Muscle layer of duodenum (tissue), 2 donors: ENCODE data around the gene PEAK3.
A peak's percentile ranks its signal among the peaks of the same experiment; 100 is the strongest.

Experiments used
- H3K27ac ChIP-seq: one replicate; pipeline ENCODE4 v1.7.0; 2013; ENCODE audit warnings: mild to moderate bottlenecking, low read length
- H3K27me3 ChIP-seq: one replicate; pipeline ENCODE4 v1.7.0; 2013; ENCODE audit warnings: low read depth, mild to moderate bottlenecking, control low read depth, low read length
- H3K36me3 ChIP-seq, 2 donors: one replicate each; pipeline ENCODE4 v1.7.0; 2013; ENCODE audit warnings: low read length in 2 of 2, control low read depth in 1 of 2, mild to moderate bottlenecking in 1 of 2; ENCODE audit not compliant: insufficient read depth in 2 of 2, control insufficient read depth in 1 of 2
- H3K4me1 ChIP-seq, 2 donors: one replicate each; pipeline ENCODE4 v1.7.0; 2013; ENCODE audit warnings: low read length in 2 of 2, mild to moderate bottlenecking in 2 of 2, control low read depth in 1 of 2, moderate library complexity in 1 of 2; ENCODE audit not compliant: insufficient read depth in 2 of 2, control insufficient read depth in 1 of 2
- H3K4me3 ChIP-seq, 2 donors: one replicate each; pipeline ENCODE4 v1.7.0; 2013; ENCODE audit warnings: low read length in 2 of 2, low read depth in 1 of 2, mild to moderate bottlenecking in 1 of 2
- H3K9me3 ChIP-seq, 2 donors: one replicate each; pipeline ENCODE4 v1.7.0; 2013; ENCODE audit warnings: low read length in 2 of 2, control low read depth in 1 of 2, mild to moderate bottlenecking in 1 of 2; ENCODE audit not compliant: control insufficient read depth in 1 of 2
- donor health status: healthy.

The PEAK3 gene

GRCh38 chr19:2312820-2313501 is 31.0 kb upstream of the PEAK3 start:
- no peaks in the 10 kb centered on the region for H3K36me3 ChIP-seq
- peaks cover 4 to 5% of the 10 kb centered on the region in 2 donors for H3K9me3 ChIP-seq
- no peak overlapping the region for H3K4me3 ChIP-seq
- peaks cover 0 to 4% of the 10 kb centered on the region in 2 donors for H3K4me1 ChIP-seq
- H3K27me3 ChIP-seq, result peaks cover 6% of the 10 kb centered on the region
- no peak overlapping the region for H3K27ac ChIP-seq

DNA sequence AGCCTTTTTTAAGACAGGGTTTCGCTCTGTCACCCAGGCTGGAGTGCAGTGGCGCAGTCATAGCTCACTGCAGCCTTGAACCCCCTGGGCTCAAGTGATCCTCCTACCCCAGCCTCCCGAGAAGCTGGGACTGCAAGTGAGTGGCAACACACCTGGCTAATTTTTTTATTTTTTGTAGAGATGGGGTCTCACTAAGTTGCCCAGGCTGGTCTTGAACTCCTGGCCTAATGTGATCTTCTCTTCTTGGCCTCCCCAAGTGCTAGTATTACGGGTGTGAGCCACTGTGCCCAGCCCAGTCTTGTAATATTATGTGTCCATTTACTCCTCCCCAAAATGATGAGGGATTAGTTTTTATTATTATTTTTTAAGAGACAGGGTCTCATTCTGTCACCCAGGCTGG is 29.1 kb upstream of the PEAK3 start:
- H3K27ac ChIP-seq, result no peak overlapping the region
- no peak overlapping the region for H3K4me3 ChIP-seq
- H3K4me1 ChIP-seq, result peaks cover 0 to 8% of the 10 kb centered on the region in 2 donors
- peaks cover 4 to 5% of the 10 kb centered on the region in 2 donors for H3K9me3 ChIP-seq
- no peaks in the 10 kb centered on the region for H3K36me3 ChIP-seq
- peaks cover 22% of the 10 kb centered on the region for H3K27me3 ChIP-seq

DNA sequence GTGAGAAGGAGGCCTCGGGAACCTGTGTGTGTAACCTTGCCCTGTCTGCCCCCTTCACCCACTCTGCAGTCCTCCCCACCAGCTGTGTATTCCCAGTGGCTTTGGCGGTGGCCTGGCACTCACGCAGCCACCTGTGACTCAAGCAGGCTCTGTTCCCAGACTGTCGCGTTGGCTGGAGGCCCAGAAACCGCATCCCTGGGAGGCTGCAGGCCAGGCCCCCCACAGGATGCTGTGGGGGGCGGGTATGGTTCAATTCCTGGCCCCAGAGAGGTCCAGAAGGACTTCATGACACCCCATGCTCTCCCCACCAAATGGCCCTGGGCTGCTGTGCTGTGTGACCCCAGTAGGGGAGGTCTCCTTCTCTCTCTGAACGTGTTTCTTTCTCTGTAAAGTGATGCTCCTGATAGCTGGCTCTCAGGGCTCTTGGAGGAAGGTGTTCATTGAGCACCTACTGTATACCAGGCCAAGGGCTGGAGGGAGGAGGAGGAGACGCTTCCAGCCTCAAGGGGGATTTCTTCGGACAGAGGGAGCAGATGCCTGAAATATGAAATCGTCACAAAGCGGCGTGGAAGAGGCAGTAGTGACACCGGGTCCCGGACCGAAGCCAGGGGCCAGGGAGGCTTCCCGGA is 27.9 kb upstream of the PEAK3 start:
- peaks cover 0 to 8% of the 10 kb centered on the region in 2 donors for H3K4me1 ChIP-seq
- H3K27me3 ChIP-seq, result peaks cover 24% of the 10 kb centered on the region
- peaks cover 0 to under 1% of the 10 kb centered on the region in 2 donors for H3K9me3 ChIP-seq
- no peak overlapping the region for H3K27ac ChIP-seq
- no peak overlapping the region for H3K4me3 ChIP-seq
- H3K36me3 ChIP-seq, result no peaks in the 10 kb centered on the region

DNA sequence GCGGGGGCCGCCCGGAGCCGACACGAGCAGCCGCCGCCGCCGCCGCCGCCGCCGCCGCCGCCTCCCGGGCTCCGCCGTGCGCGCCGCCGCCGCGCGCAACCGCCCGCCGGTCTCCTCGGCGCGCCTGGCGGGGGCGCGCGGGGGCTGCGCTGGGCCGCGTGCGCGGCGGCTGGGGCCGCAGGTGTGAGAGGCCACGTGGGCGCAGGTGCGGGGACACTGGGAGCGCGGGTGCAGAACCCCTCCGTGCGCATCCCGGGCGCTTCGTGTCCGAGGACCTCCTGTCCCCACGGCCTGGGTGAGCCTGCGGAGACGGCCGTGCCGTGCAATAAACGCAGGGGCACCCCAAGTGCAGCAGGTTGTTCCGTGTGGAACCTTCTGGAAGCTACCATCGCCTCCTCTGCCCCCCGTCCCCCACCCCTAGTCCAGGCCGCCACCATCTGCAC is 26.2 kb upstream of the PEAK3 start, which contains the start of gene LINGO3:
Gene LINGO3 (minus strand): TSS at position 41 of the 443 bp plus-strand sequence. CDS start 16,378 bp downstream, outside the sequence.
- Histone ChIP-seq H3K36me3 (no peaks in the 10 kb centered on the region), H3K27me3 (peaks cover 24% of the 10 kb centered on the region), H3K9me3 (no peaks in the 10 kb centered on the region), H3K27ac (no peak within 1 kb of the TSS), H3K4me3 (no peak within 1 kb of the TSS), H3K4me1 (peaks cover 0 to 8% of the 10 kb centered on the region in 2 donors)

- no peak overlapping the region for H3K4me3 ChIP-seq
- H3K36me3 ChIP-seq, result no peaks in the 10 kb centered on the region
- no peak overlapping the region for H3K27ac ChIP-seq
- H3K4me1 ChIP-seq, result peaks cover 0 to 12% of the 10 kb centered on the region in 2 donors
- peaks cover 27% of the 10 kb centered on the region for H3K27me3 ChIP-seq
- H3K9me3 ChIP-seq, result no peaks in the 10 kb centered on the region
These were observed 25.6 kb upstream of the PEAK3 start for GRCh38 chr19:2307518-2308012.

DNA sequence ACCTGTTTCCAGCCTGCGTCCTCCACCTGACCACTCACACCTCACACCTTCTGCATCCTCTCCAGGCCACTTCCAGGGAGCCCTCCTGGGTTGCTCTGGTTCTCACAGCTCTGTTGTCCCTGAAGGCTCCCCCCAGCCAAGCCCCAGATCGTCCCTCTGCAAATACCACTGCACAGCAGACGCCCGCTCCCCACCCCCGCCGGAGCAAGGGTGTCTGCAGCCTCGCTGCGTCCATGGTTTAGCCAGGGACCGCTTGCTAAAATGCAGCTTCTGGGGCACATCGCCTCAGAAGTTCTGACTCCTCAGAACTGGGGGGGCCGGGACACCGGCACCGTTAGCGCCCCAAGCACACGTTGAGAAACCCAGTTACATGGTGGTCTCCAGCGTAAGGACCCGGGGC is 25.0 kb upstream of the PEAK3 start:
- no peaks in the 10 kb centered on the region for H3K36me3 ChIP-seq
- H3K4me3 ChIP-seq, result no peak overlapping the region
- H3K4me1 ChIP-seq, result peaks cover 0 to 16% of the 10 kb centered on the region in 2 donors
- no peak overlapping the region for H3K27ac ChIP-seq
- H3K27me3 ChIP-seq, result peaks cover 27% of the 10 kb centered on the region
- H3K9me3 ChIP-seq, result no peaks in the 10 kb centered on the region

GRCh38 chr19:2306281-2306806 is 24.4 kb upstream of the PEAK3 start:
- no peaks in the 10 kb centered on the region for H3K9me3 ChIP-seq
- no peaks in the 10 kb centered on the region for H3K36me3 ChIP-seq
- no peak overlapping the region for H3K4me3 ChIP-seq
- H3K4me1 ChIP-seq, result peaks cover 0 to 16% of the 10 kb centered on the region in 2 donors
- no peak overlapping the region for H3K27ac ChIP-seq
- H3K27me3 ChIP-seq, result peaks cover 27% of the 10 kb centered on the region

DNA sequence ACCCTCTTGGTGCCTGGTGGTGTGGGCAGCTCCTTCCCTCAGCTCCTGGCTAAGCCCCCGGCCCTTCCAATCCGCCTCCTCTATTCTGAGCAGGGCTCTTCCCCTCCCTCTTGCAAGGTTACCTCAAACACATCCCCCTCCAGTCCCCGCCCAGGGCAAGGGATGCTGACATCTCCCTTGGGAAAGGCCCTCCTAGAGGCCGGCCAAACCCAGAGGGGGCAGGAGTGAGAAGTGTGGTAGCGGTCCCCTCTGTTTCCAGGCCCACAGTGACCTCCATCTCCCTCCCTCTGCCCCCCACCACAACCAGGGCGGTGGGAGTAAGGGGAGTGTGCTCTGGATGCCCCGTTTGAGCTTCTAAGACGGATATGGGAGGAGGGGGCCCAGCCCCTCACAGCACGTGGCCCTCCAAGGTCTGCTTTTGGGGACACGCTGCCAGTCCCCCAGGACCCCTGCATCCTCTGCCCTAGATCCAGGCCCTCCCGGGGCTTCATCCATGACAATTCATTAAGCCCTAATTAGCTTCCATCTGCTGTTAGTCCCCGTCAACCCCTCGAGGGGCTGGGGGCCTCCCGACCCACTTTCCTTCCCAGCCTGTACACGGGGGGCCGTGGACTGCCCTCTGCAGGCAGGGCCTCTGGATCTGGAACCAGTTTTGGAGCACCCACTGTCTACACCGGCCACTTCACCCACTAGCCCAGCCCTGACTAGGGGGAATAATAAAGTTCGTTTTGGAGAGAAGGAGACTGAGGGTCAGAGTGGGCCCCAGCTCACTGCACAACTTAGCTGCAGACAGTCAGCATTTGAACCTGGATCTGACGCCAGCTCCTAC is 23.7 kb upstream of the PEAK3 start:
- no peak overlapping the region for H3K4me3 ChIP-seq
- peaks cover 27% of the 10 kb centered on the region for H3K27me3 ChIP-seq
- no peak overlapping the region for H3K27ac ChIP-seq
- peaks cover 0 to 16% of the 10 kb centered on the region in 2 donors for H3K4me1 ChIP-seq
- no peaks in the 10 kb centered on the region for H3K36me3 ChIP-seq
- no peaks in the 10 kb centered on the region for H3K9me3 ChIP-seq

DNA sequence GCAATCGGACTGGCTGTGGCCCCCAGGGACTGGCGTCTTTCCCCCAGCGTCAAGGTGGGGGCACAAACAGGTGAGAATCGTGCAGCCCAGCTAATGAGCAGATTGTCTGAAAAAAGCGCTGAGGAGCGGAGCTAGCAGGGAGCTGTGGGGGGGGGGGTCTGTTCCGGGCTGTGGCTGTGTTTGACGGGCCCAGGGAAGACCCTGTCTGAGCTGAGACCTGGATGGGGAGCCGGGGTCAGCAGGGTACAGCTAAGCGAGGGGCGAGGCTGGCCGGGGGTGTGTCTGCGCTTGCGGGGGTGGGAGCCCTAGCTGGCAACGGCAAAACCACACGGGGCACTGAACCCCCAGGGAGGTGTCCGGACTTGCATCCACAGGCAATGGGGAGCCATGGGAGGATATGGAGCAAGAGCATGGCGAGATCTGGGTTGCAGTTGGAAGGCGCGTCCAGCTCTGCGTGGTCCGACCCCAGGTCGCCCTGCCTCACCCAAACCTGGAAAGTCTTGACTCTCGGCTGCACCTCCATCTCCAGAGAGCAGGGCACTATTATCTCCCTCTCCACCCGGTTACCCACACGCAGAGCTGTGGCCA is 21.3 kb upstream of the PEAK3 start:
- no peak overlapping the region for H3K27ac ChIP-seq
- H3K4me1 ChIP-seq, result peaks cover 0 to 14% of the 10 kb centered on the region in 2 donors
- peaks cover 21% of the 10 kb centered on the region for H3K27me3 ChIP-seq
- H3K4me3 ChIP-seq, result no peak overlapping the region
- H3K36me3 ChIP-seq, result no peaks in the 10 kb centered on the region
- H3K9me3 ChIP-seq, result no peaks in the 10 kb centered on the region

GRCh38 chr19:2302319-2303210 is 20.6 kb upstream of the PEAK3 start:
- Histone ChIP-seq H3K4me3 (peak overlapping the region in 1 of 2 donors; percentile 32), H3K27me3 (peaks cover 19% of the 10 kb centered on the region), H3K36me3 (no peaks in the 10 kb centered on the region), H3K27ac (no peak overlapping the region), H3K4me1 (peaks cover 0 to 10% of the 10 kb centered on the region in 2 donors), H3K9me3 (no peaks in the 10 kb centered on the region)
